ENCODE results near the gene NOC2L.
A peak's percentile ranks its signal among the peaks of the same experiment; 100 is the strongest.
"Not testable (repeated sequence)": the region's sequence is repeated elsewhere in the genome, so short reads cannot be mapped to it uniquely, and the experiment has no call there.

NOC2L gene

GRCh38 chr1:993379-993995, 34.4 kb upstream of the NOC2L start:
- DNase-seq = no peak

- DNase-seq = no peak
Observed at GRCh38 chr1:992362-992761, 33.3 kb upstream of the NOC2L start.

GRCh38 chr1:991895-992294, 32.8 kb upstream of the NOC2L start:
- DNase-seq = no peak

DNA sequence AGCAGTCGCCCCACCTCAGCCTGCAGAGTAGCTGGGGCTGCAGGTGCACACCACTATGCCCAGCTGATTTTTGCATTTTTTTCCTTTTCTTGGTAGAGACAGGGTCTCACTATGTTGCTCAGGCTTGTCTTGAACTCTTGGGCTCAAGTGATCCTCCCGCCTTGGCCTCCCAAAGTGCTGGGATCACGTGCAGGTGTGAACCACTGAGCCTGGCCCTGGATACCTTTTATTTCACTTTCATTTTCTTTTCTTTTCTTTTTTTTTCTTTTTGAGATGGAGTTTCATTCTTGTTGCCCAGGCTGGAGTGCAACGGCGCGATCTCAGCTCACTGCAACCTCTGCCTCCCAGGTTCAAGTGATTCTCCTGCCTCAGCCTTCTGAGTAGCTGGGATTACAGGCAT, 32.2 kb upstream of the NOC2L start:
- DNase-seq = not testable (repeated sequence)

- DNase-seq = not testable (repeated sequence)
Observed at GRCh38 chr1:988061-988460, 29.0 kb upstream of the NOC2L start.

GRCh38 chr1:985126-985525, 26.1 kb upstream of the NOC2L start:
- DNase-seq = no peak

- DNase-seq = no peak
Observed at GRCh38 chr1:984476-984814, 25.4 kb upstream of the NOC2L start.

DNA sequence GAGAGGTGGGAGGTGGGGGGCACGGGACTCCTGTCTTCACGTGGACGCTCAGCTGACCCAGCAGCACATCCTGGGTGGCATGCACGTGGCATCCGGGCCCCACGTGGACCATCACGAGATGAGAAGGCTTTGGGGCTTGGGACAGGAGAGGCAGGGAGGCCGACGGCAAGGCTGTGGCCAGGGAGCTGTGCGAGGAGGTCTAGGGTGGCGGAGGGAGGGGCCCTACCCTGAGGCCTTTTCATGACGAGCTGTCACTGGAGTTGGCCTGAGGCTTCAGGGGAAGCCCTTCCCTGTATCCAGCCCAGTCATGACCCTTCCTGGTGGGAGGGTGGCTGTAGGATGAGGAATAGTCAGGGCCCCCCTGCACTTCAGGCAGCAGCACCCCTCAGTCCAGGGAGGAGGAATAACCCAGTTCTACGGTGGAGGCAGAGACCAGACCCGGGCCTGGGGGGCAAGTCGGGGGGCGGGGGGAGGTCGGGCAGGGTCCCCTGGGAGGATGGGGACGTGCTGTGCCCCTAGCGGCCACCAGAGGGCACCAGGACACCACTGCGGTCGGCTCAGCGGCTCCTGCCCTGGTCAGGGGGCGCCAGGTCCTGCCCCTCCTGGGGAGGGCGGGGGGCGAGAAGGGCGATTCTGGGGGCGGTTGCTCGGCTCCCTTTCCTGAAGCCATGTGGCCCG, 24.9 kb upstream of the NOC2L start:
- peak; percentile 61 for DNase-seq

- no peak for DNase-seq
Observed at GRCh38 chr1:982765-983436, 23.8 kb upstream of the NOC2L start.

DNA sequence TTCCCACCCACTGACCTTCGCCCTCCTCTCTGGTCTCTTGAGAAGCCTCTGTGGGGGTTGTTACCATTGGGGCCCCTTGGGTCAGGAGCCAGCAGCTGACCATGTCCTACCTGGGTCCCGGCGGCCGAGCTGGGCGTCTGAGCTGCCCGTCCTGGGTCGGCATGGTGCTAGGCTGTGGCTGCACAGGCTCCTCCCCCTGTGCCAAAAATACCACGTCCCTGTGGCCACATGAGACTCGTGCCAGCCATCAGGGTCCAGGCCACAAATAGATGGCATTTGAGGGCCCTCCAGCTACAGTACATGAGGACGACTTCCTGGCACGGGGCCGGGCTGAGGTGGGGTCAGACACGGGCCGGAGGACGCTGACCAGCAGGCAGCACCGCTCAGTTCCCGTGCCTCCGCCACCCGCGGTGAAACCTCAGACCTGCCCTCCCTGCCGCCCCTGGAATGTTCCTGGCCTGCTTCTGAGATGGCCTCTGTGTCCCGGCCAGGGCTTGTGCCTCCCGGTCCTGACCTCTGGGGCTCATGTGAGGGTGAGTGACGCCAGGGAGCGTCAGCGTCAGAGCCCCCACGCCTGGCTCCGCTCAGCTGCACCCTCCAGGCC, 23.0 kb upstream of the NOC2L start, which contains the start of gene PERM1:
Gene PERM1, minus strand, starts transcription at position 139 of the 604 bp plus-strand sequence. CDS start 1,064 bp downstream, outside the sequence.
- no peak for DNase-seq

DNA sequence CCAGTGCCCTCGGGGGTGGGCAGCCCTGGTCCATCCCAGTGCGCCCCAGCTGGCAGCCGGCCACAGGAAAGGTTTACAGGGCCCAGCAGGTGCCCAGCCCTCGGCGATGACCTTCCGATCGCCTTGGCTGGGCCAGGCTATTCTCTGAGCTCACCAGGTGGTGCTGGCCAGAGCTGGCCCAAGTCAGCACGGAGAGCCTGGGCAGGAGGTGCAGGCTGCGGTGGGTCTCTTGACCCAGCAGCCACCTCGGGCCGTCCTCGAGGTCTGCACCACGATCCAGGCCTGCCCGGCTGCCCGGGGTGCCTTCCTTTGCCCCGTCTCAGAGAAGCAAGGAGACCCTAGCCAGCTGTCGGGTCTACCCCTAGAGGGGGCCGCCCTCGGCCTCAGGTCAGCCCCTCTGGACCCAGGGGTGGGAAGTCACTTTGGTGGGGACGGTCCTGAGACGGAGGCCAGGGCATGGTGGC, 22.5 kb upstream of the NOC2L start:
- no peak for DNase-seq

GRCh38 chr1:980602-981395, 21.7 kb upstream of the NOC2L start:
- DNase-seq = no peak

DNA sequence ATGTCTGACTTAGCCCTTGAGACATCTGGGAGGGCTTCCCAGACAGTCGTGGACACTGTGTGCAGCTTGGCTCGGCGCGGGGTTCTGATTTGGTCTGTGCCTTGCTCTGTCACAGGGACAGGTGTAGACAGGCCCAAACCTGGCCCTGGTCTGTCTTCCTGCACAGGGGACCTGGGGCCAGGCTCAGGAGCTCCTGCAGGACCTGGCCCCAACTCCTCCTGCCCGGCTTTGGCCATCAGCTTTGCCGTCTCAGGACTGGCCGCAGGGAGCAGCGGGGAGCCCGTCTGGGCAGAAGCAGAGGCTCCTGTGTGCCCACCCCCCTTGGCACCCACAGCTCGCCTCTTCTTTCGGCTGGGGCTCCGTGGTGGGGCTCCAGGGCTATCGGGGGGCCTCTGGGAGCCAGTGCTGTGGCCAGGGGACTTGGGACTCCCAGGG, 21.1 kb upstream of the NOC2L start:
- no peak for DNase-seq

DNA sequence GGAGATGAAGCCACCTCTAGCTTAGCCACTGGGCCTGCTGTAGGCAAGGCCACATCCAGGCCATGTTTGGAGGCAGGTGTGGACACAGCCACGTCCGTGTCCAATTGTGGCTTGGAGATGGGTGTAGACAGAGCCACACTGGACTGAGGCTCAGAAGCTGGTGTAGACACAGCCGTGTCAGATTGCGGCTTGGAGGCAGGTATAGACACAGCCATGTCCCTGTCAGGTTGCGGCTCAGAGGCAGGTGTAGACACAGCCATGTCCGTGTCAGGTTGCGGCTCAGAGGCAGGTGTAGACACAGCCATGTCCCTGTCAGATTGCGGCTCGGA, 20.7 kb upstream of the NOC2L start:
- DNase-seq = no peak

GRCh38 chr1:978835-979743, 20.0 kb upstream of the NOC2L start:
- no peak for DNase-seq

GRCh38 chr1:978069-978834, 19.2 kb upstream of the NOC2L start:
- no peak for DNase-seq

GRCh38 chr1:976791-977190, 17.7 kb upstream of the NOC2L start:
- DNase-seq = not testable (repeated sequence)

DNA sequence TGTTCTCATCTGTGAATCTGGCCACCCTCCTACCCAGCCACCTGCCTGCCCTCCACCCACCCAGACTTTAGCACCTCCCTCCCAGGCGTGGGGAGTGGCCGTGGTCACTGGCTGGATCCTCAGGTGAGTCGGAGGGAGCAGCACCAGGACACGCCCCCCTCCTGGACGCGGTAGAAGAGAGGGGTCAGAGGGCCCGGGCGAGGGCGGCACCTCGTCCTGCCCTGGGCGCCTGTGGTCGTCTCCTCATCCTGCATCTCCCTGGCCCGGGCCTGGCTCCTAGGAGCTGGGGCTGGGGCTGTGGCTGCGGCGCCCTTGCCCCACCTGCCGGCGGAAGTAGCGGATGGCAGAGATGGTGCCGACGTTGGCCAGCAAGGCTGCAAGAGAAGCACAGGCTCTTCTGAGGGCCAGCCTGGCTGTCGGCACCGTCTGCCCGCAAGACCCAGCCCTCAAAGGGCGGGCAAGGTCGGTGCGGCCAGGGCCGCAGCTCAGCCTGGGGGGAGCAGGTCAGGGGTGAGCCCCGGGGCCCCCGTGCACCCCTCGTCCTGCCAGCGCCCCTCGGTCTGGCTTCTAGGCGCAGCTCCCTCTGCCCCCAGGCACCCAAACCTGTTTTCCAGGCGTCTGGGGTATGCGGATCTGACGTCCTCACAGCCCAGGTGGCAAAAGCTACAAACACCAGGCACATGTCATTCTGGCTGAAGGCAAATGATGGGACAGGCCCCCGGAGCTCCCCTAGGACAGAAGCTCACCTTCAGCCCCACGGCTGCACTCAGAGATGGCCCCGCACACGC, 17.0 kb upstream of the NOC2L start:
- DNase-seq = peak; percentile 61

GRCh38 chr1:975365-975764, 16.3 kb upstream of the NOC2L start:
- no peak for DNase-seq

DNA sequence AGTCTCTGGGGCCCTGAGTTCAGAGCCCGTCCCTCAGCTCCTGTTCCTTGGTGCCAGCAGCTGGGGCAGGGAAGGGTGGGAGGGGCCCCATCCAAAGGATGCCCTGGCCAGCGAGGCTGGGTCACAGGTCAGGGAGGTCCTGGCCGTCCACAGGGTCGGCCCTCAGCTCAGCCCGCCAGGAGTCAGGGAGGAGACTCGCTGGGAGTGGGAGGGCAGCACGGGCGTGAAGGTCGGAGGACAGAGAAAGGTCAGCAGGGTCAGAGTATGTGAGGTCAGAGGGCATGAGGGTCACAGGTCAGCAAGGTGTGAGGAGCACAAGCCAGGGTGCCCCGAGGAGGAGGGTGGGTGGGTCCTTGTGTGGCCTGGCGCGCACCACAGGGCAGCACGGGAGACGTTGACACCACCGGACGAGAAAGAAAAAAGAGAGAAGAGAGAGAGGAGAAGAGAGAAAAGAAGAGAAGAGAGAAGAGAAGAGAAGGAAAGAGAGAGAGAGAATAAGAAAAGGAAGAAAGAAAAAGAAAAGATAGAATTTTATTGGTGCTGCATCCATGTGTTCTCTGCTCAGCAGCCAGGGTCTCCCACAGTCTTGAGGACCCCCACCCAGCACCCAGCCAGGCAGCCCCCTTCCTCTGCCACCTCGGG, 15.8 kb upstream of the NOC2L start:
- DNase-seq = no peak

Measured in activated CD4-positive, alpha-beta T cell treated with anti-CD3 and anti-CD28 coated beads for 1 hour (primary cell).